HUES6 (cell line): ENCODE measurements around the gene WEE2.

ENCODE experiments used
- H3K27ac ChIP-seq: 2 replicates; pipeline ENCODE4 v1.7.0; 2013; ENCODE audit warnings: low read depth, mild to moderate bottlenecking, low read length, inconsistent platforms
- H3K27me3 ChIP-seq: 2 replicates; pipeline ENCODE4 v1.6.1; 2013; ENCODE audit warnings: low read length; ENCODE audit not compliant: control insufficient read depth, insufficient read depth
- H3K36me3 ChIP-seq: 2 replicates; pipeline ENCODE4 v1.6.1; 2013; ENCODE audit warnings: low read length; ENCODE audit not compliant: control insufficient read depth, insufficient read depth
- H3K4me1 ChIP-seq: 2 replicates; pipeline ENCODE4 v1.6.1; 2013; ENCODE audit warnings: low read length; ENCODE audit not compliant: control insufficient read depth, insufficient read depth
- H3K4me3 ChIP-seq: 2 replicates; pipeline ENCODE4 v1.5.1; 2013; ENCODE audit warnings: low read depth, low read length
- H3K9ac ChIP-seq: one replicate; pipeline ENCODE4 v1.6.1; 2013; ENCODE audit warnings: mild to moderate bottlenecking, low read length
- H3K9me3 ChIP-seq: 2 replicates; pipeline ENCODE4 v1.6.1; 2013; ENCODE audit warnings: low read depth, low read length; ENCODE audit not compliant: control insufficient read depth, insufficient read depth

The WEE2 gene

DNA sequence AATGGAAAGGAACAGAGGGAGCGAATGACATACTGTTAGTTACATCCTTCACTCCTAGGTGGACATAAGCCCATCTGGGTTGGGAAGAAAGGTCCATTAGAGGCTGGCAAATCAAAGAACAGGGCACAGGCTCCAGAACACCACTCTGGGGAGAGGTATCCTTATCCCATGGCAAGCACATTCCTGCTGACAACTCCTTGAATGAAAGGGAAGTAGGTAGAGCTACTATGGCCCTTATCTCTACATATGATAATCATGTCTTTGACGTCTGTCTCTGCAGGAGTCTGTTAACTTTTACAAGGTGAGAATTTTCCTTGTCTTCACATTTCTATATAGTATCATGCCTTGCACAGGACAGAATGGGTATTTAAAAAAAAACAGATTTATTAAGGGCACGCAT, 16.6 kb upstream of the WEE2 start:
- H3K36me3 ChIP-seq: no peaks in the 10 kb centered on the region
- peaks cover 10% of the 10 kb centered on the region for H3K4me1 ChIP-seq
- no peak overlapping the region for H3K27ac ChIP-seq
- H3K4me3 ChIP-seq: no peak overlapping the region
- no peaks in the 10 kb centered on the region for H3K27me3 ChIP-seq
- H3K9ac ChIP-seq: no peak overlapping the region
- no peaks in the 10 kb centered on the region for H3K9me3 ChIP-seq

GRCh38 chr7:141691961-141692360, 16.2 kb upstream of the WEE2 start:
- Histone ChIP-seq H3K9ac (no peak overlapping the region), H3K4me1 (peaks cover 10% of the 10 kb centered on the region), H3K27ac (no peak overlapping the region), H3K36me3 (no peaks in the 10 kb centered on the region), H3K27me3 (no peaks in the 10 kb centered on the region), H3K9me3 (no peaks in the 10 kb centered on the region), H3K4me3 (no peak overlapping the region)

- Histone ChIP-seq H3K4me3 (no peak overlapping the region), H3K9ac (no peak overlapping the region), H3K36me3 (no peaks in the 10 kb centered on the region), H3K27ac (no peak overlapping the region), H3K4me1 (peaks cover 15% of the 10 kb centered on the region), H3K9me3 (no peaks in the 10 kb centered on the region), H3K27me3 (no peaks in the 10 kb centered on the region)
These were observed 15.1 kb upstream of the WEE2 start for GRCh38 chr7:141693082-141693481.

DNA sequence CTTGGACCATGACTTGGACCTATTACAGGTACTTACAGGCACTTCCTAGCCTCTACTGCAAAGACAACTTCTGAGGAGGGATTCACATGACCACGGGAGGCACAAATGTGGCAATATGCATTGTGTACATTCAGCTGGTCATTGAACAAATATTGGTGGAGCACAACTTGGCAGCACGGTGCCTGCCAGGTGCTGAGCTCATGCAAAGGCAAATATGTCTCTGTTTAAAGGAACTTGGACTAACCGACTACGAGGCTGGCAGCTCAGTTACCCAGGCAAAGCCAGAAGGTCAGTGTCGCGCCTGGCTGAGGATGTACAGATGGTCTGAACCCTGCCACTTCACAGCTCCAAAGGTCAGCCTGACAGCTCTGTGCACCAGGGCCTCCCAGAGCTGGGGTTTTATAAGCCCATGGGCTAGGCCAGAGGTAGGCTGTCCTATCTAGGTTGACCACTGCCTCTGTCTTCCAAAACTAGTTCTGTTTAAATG, 12.3 kb upstream of the WEE2 start:
- H3K4me1 ChIP-seq: peaks cover 23% of the 10 kb centered on the region
- no peak overlapping the region for H3K9ac ChIP-seq
- H3K4me3 ChIP-seq: no peak overlapping the region
- H3K36me3 ChIP-seq: no peaks in the 10 kb centered on the region
- no peak overlapping the region for H3K27ac ChIP-seq
- H3K27me3 ChIP-seq: no peaks in the 10 kb centered on the region
- no peaks in the 10 kb centered on the region for H3K9me3 ChIP-seq

GRCh38 chr7:141696348-141696747, 11.8 kb upstream of the WEE2 start:
- no peak overlapping the region for H3K4me3 ChIP-seq
- H3K9ac ChIP-seq: no peak overlapping the region
- no peaks in the 10 kb centered on the region for H3K9me3 ChIP-seq
- no peak overlapping the region for H3K27ac ChIP-seq
- peaks cover 21% of the 10 kb centered on the region for H3K4me1 ChIP-seq
- H3K27me3 ChIP-seq: no peaks in the 10 kb centered on the region
- no peaks in the 10 kb centered on the region for H3K36me3 ChIP-seq

DNA sequence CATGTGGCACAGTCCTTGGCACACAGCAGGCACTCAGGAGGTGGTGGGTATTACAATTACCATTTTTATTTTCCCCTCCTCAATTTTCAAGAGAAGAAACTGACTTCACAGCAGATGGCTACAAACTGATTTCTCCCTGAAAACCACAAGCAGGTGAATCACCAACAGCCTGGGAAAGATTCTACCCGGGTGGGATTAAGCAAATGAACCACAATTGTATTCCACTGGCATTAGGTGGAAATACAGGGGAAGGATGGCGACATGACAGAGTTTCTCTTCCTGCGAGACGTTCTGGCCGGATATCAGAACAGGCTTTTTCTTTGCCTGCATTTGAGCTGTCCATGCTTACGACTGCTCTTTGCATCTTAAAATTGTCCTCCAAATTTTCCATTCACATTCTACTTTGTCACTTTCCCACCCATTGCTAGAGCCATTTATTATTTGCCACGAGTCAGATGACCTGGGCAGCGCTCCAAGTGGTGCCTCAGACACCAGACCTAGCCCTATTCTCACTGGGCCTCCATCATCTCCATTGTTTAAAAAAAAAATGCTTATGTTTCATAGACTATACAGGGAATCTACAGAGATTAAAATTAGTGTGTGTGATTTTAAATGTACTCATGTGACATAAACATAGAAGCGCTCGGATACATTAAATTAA, 10.8 kb upstream of the WEE2 start:
- Histone ChIP-seq H3K4me3 (no peak overlapping the region), H3K27me3 (peaks cover 2% of the 10 kb centered on the region), H3K36me3 (no peaks in the 10 kb centered on the region), H3K9me3 (no peaks in the 10 kb centered on the region), H3K9ac (no peak overlapping the region), H3K4me1 (peaks cover 15% of the 10 kb centered on the region; the same call in 1 of the 2 replicates), H3K27ac (no peak overlapping the region)

DNA sequence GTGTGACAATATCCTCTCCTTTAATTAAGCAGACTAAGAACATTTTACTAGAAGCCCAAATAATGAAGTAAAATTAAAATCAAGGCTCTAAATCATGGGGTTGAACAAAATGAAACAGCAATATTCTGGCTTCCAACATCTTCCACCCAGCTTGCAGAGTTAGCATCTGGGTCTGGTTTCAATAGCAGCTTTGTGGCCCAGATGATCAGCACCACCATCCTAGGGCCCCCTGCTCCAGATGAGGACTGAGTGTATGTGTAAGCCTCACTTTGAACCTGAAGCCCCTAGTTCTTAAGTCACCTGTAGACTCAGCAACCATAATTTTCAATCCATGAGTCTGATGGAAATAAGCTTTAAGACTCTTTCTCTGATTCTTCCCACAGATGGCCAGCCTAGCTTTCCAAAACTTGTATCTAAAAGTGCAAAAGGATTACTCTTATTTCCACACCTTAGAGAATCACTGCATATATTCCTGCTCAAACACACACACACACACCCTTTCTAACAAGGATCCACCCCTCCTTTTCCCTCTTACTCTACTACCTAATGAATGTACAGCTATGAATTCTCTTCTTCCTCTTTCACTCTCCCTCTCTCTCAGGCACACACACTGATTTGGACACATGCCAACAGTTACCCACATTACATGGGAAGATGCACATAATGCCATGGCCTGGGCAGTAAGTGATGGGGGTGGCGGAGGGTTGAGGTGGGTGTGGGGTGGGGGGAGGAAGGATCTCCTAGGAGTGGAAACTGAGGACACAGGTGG, 9.7 kb upstream of the WEE2 start:
- Histone ChIP-seq H3K4me3 (no peak overlapping the region), H3K27ac (no peak overlapping the region), H3K36me3 (no peaks in the 10 kb centered on the region), H3K27me3 (peaks cover 13% of the 10 kb centered on the region), H3K9ac (no peak overlapping the region), H3K4me1 (peaks cover 15% of the 10 kb centered on the region; the same call in 1 of the 2 replicates), H3K9me3 (no peaks in the 10 kb centered on the region)

GRCh38 chr7:141699860-141700259, 8.3 kb upstream of the WEE2 start:
- Histone ChIP-seq H3K27me3 (peaks cover 16% of the 10 kb centered on the region), H3K9me3 (no peaks in the 10 kb centered on the region), H3K4me1 (peaks cover 22% of the 10 kb centered on the region; the same call in 1 of the 2 replicates), H3K27ac (no peak overlapping the region), H3K36me3 (no peaks in the 10 kb centered on the region), H3K4me3 (no peak overlapping the region), H3K9ac (no peak overlapping the region)

DNA sequence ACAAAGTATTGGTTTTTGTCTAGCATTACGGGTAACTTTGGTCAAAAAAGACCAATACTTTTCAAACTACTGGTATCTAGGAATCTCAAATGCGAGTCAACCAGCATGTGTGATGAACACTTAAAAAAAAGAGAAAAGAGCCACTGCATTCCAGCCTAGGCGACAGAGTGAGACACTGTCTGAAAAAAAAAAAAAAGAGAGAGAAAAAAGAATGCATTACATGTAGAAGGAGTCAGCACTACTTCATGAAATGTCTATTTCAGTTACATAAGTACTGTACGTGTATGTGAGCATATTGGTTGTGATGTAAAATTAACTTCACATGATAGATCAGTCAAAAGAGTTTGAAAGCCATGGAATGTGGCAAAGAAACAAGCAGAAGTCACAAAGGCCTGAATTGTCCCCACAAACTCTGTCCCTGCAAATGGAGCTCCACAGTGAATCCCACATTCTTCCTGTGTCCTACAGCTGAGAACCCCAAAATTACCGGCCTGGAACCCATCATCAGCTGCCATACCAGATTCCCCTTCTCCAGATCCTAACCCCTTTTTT, 7.8 kb upstream of the WEE2 start:
- Histone ChIP-seq H3K4me3 (peak overlapping the region; percentile 75), H3K27ac (no peak overlapping the region), H3K4me1 (peaks cover 22% of the 10 kb centered on the region; the same call in 1 of the 2 replicates), H3K36me3 (no peaks in the 10 kb centered on the region), H3K27me3 (peaks cover 16% of the 10 kb centered on the region), H3K9me3 (no peaks in the 10 kb centered on the region), H3K9ac (no peak overlapping the region)

DNA sequence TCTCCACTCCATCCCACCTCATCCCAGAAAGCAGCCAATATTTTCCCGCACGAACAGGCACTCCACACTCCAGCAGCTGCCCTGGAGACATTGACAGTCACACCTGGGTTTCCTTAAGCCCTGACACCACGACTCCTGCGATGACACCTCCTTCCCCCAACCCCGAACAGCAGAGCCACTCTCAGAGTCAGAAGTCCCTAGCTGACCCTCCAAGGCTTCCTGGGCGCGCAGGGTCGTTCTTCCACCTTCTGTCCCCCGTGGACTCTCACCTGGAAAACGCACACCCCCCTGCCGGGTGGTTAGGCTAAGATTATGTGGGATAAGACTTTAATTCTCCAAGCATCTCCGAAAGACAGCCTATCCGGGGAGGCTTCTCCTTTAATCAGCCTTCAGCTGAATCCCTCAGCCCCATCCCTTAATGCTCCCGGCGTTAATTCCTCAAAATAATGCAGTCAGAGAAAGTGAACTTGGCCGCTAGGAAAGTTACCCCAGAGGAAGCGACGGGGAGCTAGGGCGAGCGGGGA, 7.2 kb upstream of the WEE2 start:
- Histone ChIP-seq H3K9me3 (no peaks in the 10 kb centered on the region), H3K27me3 (peaks cover 16% of the 10 kb centered on the region), H3K36me3 (no peaks in the 10 kb centered on the region), H3K27ac (no peak overlapping the region), H3K4me3 (peak overlapping the region; percentile 75), H3K9ac (peak overlapping the region; percentile 43), H3K4me1 (peaks cover 22% of the 10 kb centered on the region; the same call in 1 of the 2 replicates)
